Testis (tissue), 2 donors: ENCODE measurements around the gene ZNF883.

Experiments used
- CTCF ChIP-seq, 3 experiments: fragments of 450-650 bp in 2 of 3; fragments of 200-600 bp in 1 of 3; sonication (generic) in 1 of 3; IDR thresholded peaks; one replicate each; pipeline ENCODE4 v1.5.1; 2016 to 2019; ENCODE audit warnings: antibody characterized with exemption in 3 of 3, mild to moderate bottlenecking in 2 of 3, moderate library complexity in 1 of 3
- POLR2A ChIP-seq: fragments of 450-650 bp; IDR thresholded peaks from one replicate; pipeline ENCODE4 v1.6.1; 2017; ENCODE audit warnings: antibody characterized with exemption, mild to moderate bottlenecking, moderate library complexity

GRCh38 chr9:112925058-112925641, 86.8 kb downstream of the ZNF883 start:
- TF ChIP-seq CTCF (IDR thresholded peaks at IDR 0.05) (peak; percentile 21 to 42 (median 25)), POLR2A (no peak)
